KBM-7 (cell line): ENCODE results near the gene SHISA4.
"Not testable (repeated sequence)": the region's sequence is repeated elsewhere in the genome, so short reads cannot be mapped to it uniquely, and the experiment has no call there.

Source experiments
- DNase-seq: peaks from one replicate; pipeline ENCODE4 v3.0.0-alpha.2; 2015
- in situ Hi-C: fragments of 300-500 bp; cut with MboI; formaldehyde crosslinking; loops from 2 replicates; pipeline ENCODE4 v1.14.3; 2020; ENCODE audit warnings: low sequenced_read_pairs, low pct_unique_long_range_greater_than_20kb, mixed read lengths

SHISA4 gene

DNA sequence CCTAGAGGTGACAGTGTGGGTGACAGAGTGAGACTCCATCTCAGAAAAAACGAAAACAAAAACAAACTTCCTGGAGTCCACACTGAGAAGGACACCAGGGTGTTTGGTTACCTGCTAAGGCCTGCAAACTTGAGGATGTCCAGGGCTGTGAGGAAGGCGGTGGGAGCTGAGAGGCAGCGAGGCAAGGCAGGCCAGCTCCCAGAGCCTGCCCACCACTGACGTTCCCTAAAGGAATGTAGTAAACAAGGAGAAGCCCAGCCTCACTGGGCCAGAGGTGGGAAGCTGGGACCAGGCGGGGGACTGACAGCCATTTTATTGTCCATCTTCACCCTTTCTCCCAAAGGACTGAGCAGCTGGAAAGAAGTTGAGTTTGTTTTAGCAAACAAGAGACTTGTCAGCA, 24.1 kb downstream of the SHISA4 start:
- no peak for DNase-seq
- in situ Hi-C loops = no loop called here

DNA sequence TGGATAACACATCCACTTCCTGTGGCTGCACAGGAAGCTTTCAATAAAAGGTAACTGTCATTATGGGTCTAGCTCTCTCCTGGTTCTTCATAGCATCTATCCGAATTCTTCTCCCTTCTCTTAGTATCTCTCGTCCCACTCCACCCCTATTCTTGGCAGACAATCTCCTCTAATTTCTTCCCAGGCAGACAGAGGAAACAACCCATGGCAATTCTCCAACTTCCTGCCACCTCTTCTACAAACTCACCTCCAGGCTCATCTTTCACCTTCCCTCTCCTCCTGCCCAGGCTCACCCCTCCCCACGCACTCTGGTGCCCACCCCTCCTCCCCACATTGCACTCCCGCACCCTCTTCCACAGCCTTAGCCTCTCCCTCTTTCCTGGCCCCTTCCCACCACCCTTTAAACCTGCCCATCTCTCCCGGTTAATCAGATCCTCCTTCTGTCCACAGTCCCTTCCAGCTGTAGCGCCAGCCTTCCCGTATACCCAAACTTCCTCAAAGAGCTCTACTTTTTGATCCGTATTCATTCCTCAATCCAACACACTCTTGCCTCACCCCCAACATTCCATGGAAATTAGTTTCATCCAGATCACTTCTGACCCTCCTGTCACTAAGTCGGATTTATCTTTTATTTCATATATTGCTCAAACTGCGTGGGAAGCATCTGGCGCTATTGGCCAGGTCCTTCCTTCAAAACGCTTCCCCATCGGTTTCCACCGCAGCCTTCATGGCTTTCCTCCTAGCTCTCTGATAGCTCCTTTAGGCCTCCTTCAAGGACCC, 25.9 kb downstream of the SHISA4 start:
- in situ Hi-C loops = no loop called here
- DNase-seq = no peak

DNA sequence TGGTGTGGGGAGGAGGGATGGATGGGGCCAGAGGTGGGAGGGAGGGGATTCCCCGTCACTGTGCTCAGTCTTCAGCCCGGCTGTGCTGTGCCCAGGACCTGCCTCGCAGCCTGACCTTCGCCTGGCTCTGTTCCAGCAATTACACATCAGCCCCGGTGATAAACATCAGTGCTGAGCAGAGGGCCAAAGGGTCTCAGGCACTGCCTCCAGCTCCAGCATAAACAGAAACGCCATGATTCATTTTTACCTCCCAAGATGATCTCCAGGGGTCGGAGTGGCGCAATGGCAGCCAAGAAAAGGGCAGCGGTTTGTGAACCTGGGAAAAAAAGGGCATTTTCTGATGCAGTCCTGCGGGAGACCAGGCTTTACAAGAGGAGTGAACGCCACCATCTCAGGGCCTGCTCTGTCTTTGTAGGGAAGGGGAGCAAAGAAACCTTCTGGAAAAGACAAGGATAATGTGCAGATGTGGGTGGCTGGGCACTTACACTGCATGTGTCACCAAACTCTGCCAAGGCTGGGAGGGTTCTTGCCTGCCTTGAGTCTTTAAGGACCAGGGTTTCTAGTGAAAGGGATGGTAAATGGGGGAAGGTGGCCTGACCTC, 28.1 kb downstream of the SHISA4 start:
- in situ Hi-C loops = no loop called here
- no peak for DNase-seq

DNA sequence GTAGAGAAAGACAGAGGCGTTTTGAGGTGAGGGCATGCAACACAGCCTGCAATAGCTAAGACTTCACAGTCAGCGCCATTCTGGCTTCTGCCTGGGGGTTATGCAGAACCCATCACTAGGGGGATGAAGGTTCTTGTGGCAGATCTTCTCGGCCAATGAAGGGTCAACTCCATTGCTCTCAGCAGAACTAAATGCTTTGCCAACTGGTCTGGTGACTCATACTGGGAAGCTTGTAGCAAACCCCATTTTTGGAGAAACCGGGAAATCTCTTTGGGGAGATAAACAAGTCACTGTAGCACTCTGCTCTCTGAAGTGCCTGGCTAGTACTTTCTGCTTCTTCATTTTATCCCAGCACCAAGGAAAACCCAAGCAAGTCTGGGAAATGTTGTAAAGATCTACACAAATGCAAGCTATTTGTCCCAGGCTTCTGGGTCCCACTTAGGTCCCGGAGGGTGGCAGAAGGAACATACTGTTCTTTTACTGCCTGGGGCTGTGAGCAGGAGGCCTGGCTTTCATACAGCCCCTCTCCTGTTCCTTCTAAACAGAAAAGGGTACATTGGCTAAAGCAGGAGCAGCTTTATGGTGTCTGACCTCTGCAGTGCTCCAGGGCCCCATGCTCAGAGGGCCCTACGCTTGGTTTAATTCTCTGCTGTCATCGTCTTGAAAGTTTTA, 28.8 kb downstream of the SHISA4 start:
- no peak for DNase-seq
- in situ Hi-C loops = no loop called here

DNA sequence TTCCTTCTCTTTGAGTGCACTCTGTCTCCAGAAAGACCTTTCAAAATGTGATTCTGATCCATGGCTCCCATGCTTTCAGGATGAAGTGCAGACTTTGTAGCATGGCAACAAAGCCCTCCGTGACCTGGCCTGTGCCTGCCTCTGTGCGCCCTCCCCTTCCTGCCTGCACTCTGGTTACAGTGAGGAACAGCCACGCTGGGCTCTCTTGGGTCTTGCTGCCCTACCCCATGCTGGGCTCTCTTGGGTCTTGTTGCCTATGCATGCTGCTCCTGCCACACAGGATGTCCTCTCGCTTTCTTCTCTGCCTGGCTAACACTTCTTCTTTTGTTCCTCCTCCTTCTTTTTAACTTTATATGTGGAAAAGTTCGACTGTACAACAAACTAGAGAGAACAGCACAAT, 29.6 kb downstream of the SHISA4 start:
- in situ Hi-C loops = no loop called here
- no peak for DNase-seq

DNA sequence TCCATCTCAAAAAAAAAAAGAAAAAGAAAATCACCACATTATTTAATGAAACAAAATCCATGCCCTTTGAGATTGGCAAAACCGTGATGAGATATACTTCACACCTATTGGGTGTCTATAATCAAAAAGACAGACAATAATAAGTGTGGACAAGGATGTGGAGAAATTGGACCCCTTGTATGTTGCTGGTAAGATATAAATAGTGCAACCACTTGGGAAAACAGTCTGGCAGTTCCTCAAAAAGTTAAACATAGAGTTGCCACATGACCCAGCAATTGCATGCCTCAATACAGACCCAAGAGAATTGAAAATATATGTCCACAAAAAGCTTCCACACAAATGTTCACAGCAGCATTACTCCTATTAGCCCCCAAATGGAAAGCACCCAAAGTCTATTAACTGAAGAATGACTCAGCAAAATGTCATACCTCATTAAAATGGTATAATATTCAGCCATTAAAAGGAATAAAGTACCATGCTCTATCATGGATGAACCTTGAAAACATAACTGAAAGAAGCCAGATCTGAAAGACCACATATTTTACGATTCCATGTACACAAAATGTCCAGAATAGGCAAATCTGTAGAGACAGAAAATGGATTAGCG, 33.4 kb downstream of the SHISA4 start:
- in situ Hi-C loops = no loop called here
- no peak for DNase-seq

DNA sequence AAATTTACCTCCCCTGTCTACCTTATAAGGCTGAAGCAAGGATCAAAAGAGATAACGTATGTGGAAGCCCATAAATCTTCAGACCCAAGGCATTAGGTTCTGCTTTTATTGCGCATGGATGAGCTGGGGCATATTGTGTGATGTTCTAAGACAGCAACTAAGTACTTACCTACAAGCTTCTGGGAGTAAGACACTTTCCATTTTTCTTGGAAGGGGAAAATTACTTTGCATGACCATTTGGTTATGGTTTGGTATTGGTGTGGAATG, 36.5 kb downstream of the SHISA4 start:
- in situ Hi-C loops = no loop called here
- no peak for DNase-seq

DNA sequence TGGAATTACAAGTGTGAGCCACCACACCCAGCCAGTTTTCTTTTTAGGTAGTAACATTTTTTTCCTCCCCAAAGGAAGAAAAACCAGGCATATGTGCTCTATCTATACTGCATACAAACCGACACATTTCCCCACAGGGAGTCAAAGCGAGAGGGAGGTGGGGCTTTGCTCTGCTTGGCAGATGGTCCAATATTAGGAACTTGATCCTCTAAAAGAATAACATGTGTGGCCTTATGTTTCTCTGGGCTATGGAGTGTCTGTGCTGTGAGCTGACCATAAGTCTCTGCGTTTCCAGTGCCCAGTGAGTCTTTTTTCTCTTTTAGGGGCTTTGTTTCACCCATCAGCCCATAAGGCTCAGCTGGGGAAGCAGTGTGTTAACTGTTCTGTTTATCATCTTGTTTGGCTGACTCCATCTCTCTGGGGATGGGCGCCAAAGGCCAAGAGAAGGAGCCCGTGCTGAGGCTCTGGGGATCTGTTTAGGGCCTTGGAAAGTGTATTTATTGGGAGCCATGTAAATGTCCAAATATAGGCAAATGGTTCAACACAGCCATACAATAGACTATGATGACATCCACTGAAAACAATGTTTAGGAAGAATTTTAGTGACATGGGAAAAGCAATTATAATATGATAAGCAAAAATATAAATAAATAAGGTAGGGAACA, 37.4 kb downstream of the SHISA4 start:
- no peak for DNase-seq
- in situ Hi-C loops = no loop called here

DNA sequence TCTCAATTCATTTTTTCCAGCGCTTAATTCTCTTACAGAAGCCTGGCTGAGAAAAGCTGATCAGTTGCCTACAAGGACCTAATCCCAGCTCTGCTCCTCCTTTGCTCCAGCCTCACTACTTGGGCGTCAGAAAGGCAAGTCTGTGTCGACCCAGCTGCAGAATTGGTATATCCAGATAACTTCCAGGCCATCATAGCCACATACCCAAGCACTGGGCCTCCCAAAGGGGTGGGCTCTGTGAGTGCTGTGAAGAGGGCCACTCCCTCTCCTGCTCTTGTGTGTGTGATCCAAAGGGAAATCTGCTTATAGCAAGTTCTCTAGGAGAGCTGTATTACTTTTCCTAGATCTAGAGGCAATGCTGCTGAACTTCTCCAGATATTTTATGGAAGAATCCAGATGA, 39.6 kb downstream of the SHISA4 start:
- in situ Hi-C loops = no loop called here
- DNase-seq = no peak

DNA sequence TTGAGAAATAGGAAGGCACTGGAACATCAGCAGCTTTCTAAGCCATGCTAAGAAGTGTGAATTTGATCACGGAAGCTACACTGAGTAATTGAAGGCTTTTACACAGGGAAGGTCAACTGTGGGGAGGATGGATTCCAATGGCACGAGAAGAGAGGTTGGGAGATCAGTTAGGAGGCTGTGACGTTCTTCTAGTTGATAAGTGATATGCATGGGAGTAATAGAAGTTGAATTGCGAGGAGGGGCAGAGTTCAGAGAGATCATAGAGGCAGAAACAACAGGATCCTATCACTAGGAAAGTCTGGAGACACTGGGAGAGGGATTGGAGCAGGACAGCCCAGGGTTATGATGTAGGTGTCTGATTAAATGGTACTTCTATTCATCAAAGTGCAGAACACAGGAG, 41.4 kb downstream of the SHISA4 start:
- no peak for DNase-seq
- in situ Hi-C loops = no loop called here

DNA sequence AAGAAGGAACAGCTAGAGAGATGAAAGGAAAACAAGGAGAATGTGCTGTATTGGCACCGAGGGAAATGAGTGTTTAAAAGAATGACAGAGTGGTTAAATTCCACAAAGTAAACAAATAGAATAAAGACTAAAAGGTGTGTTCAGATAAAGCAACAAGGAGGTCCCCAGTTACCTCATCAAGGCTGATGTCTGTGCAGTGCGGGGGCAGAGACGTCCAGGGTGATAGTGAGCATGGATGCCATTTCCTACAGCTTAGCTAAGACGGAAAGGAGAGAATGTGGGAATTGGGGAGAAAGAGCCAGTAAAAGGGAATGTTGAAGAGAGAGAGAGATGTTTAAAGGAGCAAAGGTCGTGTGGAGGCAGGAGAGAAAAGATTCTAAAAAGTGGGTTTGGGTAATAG, 42.1 kb downstream of the SHISA4 start:
- no peak for DNase-seq
- in situ Hi-C loops = no loop called here

DNA sequence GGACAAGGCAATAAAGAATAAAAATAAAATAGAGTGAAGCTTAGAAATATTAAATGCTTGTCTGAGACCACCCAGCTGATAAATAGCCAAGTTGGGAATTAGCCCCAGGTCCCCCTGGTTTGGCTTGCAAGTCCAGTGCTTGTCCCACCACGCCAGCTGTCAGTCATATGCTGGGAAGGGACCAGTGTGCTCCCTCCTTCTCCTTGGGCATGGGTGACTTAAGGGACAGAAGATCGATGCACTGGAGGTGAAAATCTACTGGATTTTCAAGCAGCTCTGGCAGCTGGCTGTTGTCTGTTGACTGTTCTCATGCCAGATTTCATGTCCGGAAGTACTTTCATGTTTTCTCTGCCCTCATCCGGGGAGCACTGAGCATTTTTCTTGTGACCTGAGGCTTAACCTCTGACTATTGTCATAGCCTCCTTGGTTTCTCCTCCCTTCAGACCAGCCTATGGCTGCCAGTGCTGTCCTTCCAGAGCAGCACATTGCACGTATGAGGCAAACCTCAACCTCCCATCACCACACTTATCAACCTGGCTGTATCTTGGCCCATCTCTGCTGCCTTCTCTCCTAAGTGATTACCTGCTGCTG, 45.2 kb downstream of the SHISA4 start:
- no peak for DNase-seq
- in situ Hi-C loops = no loop called here

DNA sequence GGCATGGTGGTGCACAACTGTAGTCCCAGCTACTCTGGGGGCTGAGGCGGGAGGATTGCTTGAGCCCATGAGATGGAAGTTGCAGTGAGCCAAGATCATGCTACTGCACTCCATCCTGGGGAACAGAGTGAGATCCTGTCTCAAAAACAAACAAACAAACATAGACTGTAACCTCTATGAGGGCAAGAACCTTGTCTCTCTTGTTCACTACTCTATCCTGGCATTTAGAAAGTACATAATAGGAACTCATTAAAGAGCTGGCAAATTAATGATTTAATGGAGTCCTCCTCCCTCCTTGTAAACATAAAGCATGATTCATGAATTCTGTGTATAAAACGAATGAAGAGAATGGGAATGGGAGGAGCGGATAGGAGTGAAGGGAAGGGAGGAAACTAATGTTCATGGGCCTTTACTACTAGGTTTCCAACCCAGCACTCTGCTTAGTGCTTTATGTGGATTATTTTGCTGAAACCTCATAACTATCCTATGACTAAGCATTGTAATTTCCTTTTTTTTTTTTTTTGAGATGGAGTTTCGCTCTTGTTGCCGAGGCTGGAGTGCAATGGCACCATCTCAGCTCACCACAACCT, 49.0 kb downstream of the SHISA4 start:
- no peak for DNase-seq
- in situ Hi-C loops = no loop called here

DNA sequence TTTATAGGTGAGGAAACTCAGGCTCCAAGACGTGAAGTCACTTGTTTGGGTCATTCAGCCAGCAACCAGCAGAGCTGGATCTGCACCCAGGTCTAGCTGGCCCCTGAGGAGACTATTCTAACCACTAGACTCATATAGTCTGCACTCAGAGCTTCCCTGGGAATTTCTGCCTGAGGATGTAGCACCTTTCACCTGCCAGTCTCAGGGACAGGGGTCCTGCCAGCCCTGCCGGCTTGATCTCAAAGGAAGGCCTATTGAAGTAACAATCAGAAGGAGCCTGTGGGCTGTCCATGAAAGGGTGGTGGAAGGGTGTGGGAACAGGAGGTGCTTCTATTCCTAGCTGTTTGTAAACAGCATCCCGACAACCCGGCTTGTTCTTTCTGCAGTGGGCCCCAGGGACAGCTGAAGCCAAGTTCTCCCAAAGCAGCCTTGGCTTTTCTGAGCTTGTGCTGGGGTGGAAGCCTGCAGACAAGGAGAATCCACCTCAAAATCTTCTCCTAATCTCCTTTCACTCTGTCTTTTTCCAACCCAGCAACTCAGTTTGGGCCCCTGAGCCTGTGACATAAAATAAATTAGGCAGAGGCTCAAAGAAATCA, 49.8 kb downstream of the SHISA4 start:
- DNase-seq = no peak
- in situ Hi-C loops = no loop called here

DNA sequence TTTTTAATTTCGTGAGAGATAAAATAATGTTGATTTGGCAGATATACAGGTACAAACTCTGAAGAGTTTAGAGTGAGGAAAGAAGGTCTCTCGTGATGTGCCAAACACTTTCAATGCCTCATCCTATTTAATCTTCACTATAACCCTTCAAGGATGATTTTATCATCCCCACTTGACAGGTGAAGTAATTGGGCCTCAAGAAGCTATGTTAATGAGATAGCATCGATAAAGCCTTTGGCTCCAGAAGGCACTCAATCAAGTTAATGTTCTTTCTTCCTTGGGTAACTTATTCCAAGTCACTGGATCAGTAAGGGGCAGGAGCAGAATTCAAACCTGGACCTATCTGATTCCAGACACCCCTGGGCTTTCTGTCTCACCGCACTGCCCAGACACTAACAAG, 50.5 kb downstream of the SHISA4 start:
- DNase-seq = no peak
- in situ Hi-C loops = no loop called here

DNA sequence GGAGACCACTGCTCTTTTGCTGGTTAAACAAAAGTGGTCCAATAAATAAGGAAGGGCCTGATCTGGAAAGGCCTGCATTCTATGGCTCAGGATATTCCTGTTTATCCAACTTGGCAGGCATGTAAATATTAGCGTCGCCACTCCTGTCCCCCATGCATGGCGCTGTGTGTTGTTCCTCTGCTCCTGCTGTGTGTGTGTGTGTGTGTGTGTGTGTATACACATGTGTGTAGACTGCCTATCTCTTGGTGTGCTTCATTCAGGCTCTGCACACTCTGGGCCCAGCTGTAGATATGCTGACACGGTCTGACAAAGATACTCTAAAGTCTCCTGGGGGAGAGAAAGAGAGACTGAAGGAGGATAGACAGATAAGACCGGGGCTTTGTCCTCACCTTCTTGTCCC, 50.9 kb downstream of the SHISA4 start:
- in situ Hi-C loops = no loop called here
- no peak for DNase-seq

DNA sequence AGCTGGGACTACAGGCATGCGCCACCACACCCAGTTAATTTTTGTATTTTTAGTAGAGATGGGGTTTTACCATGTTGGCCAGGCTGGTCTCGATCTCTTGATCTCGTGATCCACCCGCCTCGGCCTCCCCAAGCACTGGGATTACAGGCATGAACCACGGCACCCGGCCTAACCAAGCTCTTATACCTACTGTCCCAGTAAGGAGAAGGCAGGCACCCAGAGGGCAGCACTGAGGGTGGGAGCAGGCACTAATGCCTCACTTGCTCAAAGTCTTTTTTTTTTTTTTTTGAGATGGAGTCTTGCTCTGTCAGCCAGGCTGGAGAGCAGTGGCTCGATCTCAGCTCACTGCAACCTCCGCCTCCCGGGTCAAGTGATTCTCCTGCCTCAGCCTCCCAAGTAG, 51.6 kb downstream of the SHISA4 start:
- DNase-seq, in situ Hi-C loops: not testable (repeated sequence)

DNA sequence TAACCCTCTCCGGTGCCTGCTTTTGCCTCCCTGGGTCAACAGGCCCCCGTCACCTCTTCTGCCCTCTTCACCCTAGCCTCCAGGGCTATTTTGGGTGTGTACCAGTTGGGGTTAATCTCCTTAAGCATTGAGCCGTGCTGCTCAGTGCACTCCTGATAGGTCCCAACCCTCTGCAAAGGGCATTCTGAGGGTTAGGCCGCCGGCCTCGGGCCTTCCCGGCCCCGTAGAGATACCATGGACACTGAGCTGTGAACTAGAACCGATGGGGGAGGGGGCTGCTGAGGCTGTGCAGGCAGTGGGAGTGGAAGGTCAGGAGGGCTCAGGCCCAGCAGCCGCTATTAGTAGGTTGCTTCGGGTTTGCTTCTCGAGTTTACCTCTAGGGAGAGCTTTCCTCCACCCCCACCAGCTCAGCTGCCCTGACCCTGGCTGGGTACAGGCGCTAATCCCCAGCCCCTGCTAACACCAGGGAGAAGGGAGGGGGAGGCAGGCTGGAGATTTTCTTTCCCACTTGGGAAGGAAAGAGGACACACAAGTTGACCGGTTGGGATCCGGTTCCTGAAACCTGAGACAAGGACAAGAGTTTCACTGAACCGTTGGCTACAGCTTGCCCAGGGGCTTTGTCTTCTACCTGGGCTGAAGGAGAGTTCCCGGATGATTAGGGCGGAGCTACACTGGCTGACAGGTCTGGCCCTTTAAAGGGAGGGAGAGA, 52.9 kb downstream of the SHISA4 start:
- DNase-seq = no peak
- in situ Hi-C loops = no loop called here
